Sigmoid colon (tissue), 7 donors: Measurements from ENCODE around the gene FYB1. TPM values are rescaled to one million over a fixed set of nuclear protein-coding genes. Genes with fewer than 3 reads are reported as not detected.

ENCODE experiments used
- DNase-seq: peaks from one replicate; pipeline ENCODE4 v3.0.0-alpha.2; 2019
- H3K27ac ChIP-seq, 4 donors: fragments of 200-600 bp; sonication (generic); one replicate each; pipeline ENCODE4 v1.5.1; 2016 to 2019; ENCODE audit warnings: mild to moderate bottlenecking in 1 of 4
- H3K27me3 ChIP-seq, 3 donors: fragments of 200-600 bp; sonication (generic); one replicate each; pipeline ENCODE4 v1.5.1; 2019; ENCODE audit warnings: mild to moderate bottlenecking in 1 of 3
- H3K36me3 ChIP-seq, 4 donors: fragments of 200-600 bp; sonication (generic); one replicate each; pipeline ENCODE4 v1.5.1; 2016 to 2019
- H3K4me1 ChIP-seq, 4 donors: fragments of 200-600 bp; sonication (generic); one replicate each; pipeline ENCODE4 v1.5.1; 2017 to 2019
- H3K4me3 ChIP-seq, 4 donors: fragments of 200-600 bp; sonication (generic); one replicate each; pipeline ENCODE4 v1.5.1; 2017 to 2019; ENCODE audit warnings: mild to moderate bottlenecking in 2 of 4, moderate library complexity in 1 of 4
- H3K9me3 ChIP-seq, 4 donors: fragments of 200-600 bp in 3 of 4; sonication (generic) in 3 of 4; one replicate each; pipeline versions ENCODE4 v1.5.1 to v1.6.1; 2013 to 2019
- CTCF ChIP-seq, 4 experiments: fragments of 450-650 bp in 3 of 4; fragments of 200-600 bp in 1 of 4; IDR thresholded peaks; one replicate each; pipeline ENCODE4 v1.5.1; 2016 to 2019; ENCODE audit warnings: antibody characterized with exemption in 4 of 4, mild to moderate bottlenecking in 3 of 4, moderate library complexity in 2 of 4
- EP300 ChIP-seq, 4 donors: sonication (generic); formaldehyde crosslinking; IDR thresholded peaks; one replicate each; pipeline ENCODE4 v1.6.1; 2017; ENCODE audit warnings: antibody characterized with exemption in 4 of 4
- POLR2A ChIP-seq, 2 donors: fragments of 450-650 bp; IDR thresholded peaks; one replicate each; pipeline ENCODE4 v1.6.1; 2016; ENCODE audit warnings: antibody characterized with exemption in 2 of 2, mild to moderate bottlenecking in 2 of 2, moderate library complexity in 2 of 2
- POLR2AphosphoS5 ChIP-seq, 4 donors: sonication (generic); formaldehyde crosslinking; IDR thresholded peaks; one replicate each; pipeline ENCODE4 v1.6.1; 2017; ENCODE audit warnings: antibody characterized with exemption in 4 of 4
- WGBS, 2 donors: extraction: QIAGEN DNeasy Blood & Tissue Kit; methylation state at CpG; one replicate each; pipeline ENCODE4 v1.1.7; 2013; 5-methylcytosine and 5-hydroxymethylcytosine counted together
- intact Hi-C: fragments of 100-400 bp; cut with DNase I; formaldehyde crosslinking; loops from one replicate; pipeline ENCODE4 v1.15.1; 2023
- polyA plus RNA-seq, 3 donors: library from polyadenylated mRNA; stranded (reverse); fragments of 200-250 nt; gene quantifications; one replicate each; pipeline ENCODE4 v1.2.3, GENCODE V29; 2013
- total RNA-seq, 4 donors: library from RNA; depleted of rRNA; stranded (reverse); fragments of >200 nt; gene quantifications; one replicate each; pipeline ENCODE4 v1.1.0, GENCODE V29; 2016
- donor health status: healthy with polysubstance abuse.
- donor health status: Bipolar disorder and iron deficiency.
- donor health status: healthy.

Gene FYB1
- total and polyA plus RNA-seq, 7 donors: 2.8 to 18.2 (median 11.1) TPM

DNA sequence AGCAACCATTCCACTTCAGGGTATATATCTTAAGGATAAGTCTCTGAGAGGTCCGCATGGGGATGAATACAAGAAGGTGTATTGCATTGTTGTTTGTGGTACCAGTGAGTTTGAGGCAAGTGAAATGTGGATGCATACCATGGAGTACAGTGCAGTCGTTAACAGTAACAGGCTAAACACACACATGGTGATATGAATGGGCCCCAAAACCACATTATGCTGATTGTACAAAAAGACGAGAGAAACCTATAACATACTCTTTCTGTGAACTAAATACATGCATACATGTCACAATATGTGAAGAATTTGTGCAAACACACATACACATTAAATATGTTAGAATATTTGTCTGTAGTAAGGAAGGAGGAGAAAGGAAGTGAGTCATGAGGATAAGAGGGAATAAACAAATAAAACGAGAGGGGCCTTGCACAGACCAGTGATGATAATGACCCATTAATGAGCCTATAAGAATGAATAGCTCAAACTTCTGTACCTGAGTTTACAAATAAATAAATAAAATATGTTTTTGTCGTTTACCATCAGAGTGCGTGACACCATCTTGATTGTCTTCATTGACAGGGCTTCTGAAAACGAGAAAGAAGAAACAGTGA is 78.7 kb downstream of the FYB1 start:
- TF ChIP-seq EP300 (IDR thresholded peaks at IDR 0.05) (no peak), POLR2AphosphoS5 (IDR thresholded peaks at IDR 0.05) (no peak), POLR2A (IDR thresholded peaks at IDR 0.05) (no peak), CTCF (IDR thresholded peaks at IDR 0.05) (no peak)
- Histone ChIP-seq H3K36me3 (no peaks in the 10 kb centered on the region), H3K4me3 (no peak overlapping the region), H3K27ac (no peak overlapping the region), H3K27me3 (no peaks in the 10 kb centered on the region), H3K9me3 (no peaks in the 10 kb centered on the region), H3K4me1 (no peaks in the 10 kb centered on the region)
- intact Hi-C loops: no loop called here
- 81 to 86% methylated on average over 7 of the region's 7 CpGs for WGBS, 2 donors
- DNase-seq: no peak

DNA sequence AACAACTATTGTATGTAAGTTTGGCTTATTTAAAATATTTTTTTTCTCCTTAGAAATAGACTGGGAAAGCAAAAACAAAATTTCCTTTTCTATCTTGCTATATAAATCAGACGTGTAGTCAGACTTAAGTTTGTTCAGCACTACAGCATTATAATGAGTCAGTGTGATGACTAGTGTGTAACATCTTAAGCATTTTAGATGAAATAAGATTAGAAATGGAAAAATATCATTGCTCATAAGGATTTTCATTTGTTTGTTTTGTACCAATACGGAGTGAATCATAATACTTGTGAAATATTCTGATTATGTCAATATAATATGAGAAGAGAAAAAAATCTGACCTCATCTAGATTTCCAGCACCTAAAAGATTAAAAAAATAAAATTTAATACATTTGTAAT is 80.5 kb downstream of the FYB1 start:
- TF ChIP-seq POLR2AphosphoS5 (IDR thresholded peaks at IDR 0.05) (no peak), POLR2A (IDR thresholded peaks at IDR 0.05) (no peak), EP300 (IDR thresholded peaks at IDR 0.05) (no peak), CTCF (IDR thresholded peaks at IDR 0.05) (no peak)
- Histone ChIP-seq H3K4me3 (no peak overlapping the region), H3K27me3 (no peaks in the 10 kb centered on the region), H3K4me1 (no peaks in the 10 kb centered on the region), H3K36me3 (no peaks in the 10 kb centered on the region), H3K9me3 (no peaks in the 10 kb centered on the region), H3K27ac (no peak overlapping the region)
- 63 to 81% methylated on average over 2 of the region's 2 CpGs for WGBS, 2 donors
- intact Hi-C loops: no loop called here
- no peak for DNase-seq

- 41 to 68% methylated on average over 9 of the region's 9 CpGs for WGBS, 2 donors
- H3K4me1 ChIP-seq: no peaks in the 10 kb centered on the region
- H3K27ac ChIP-seq: no peak overlapping the region
- TF ChIP-seq POLR2AphosphoS5 (IDR thresholded peaks at IDR 0.05) (no peak), EP300 (IDR thresholded peaks at IDR 0.05) (no peak), POLR2A (IDR thresholded peaks at IDR 0.05) (no peak), CTCF (IDR thresholded peaks at IDR 0.05) (no peak)
- no peaks in the 10 kb centered on the region for H3K27me3 ChIP-seq
- intact Hi-C loops: no loop called here
- no peaks in the 10 kb centered on the region for H3K9me3 ChIP-seq
- no peak overlapping the region for H3K4me3 ChIP-seq
- no peak for DNase-seq
- no peaks in the 10 kb centered on the region for H3K36me3 ChIP-seq
These were observed 81.4 kb downstream of the FYB1 start for GRCh38 chr5:39137819-39138451.

DNA sequence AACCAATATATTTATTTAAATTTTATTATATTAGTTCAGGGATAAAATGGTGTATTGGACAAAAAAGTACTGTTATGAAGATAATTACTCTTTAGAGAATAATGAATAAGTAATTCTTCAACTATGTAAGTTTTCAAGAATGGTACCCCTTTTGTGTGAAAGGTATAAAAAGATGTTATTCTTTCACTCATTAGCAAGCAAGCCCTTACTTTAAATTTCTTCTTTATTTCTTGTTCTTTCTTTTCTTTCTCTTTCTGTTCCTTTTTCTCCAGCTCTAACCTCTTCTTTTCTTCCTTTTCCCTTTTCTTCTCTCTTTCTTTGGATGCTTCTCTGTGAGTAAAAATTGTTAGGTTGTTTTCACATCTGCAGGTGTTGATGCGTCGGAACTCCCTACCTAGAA is 82.0 kb downstream of the FYB1 start:
- H3K4me1 ChIP-seq: no peaks in the 10 kb centered on the region
- no peaks in the 10 kb centered on the region for H3K9me3 ChIP-seq
- DNase-seq: no peak
- intact Hi-C loops: no loop called here
- H3K27ac ChIP-seq: no peak overlapping the region
- no peaks in the 10 kb centered on the region for H3K36me3 ChIP-seq
- no peak overlapping the region for H3K4me3 ChIP-seq
- no peak for TF ChIP-seq POLR2AphosphoS5 (IDR thresholded peaks at IDR 0.05)
- no peak for TF ChIP-seq CTCF (IDR thresholded peaks at IDR 0.05)
- TF ChIP-seq POLR2A (IDR thresholded peaks at IDR 0.05): no peak
- TF ChIP-seq EP300 (IDR thresholded peaks at IDR 0.05): no peak
- 90 to 94% methylated on average over 2 of the region's 2 CpGs for WGBS, 2 donors
- H3K27me3 ChIP-seq: no peaks in the 10 kb centered on the region
